ENCODE results near the gene STX16.

Gene STX16

DNA sequence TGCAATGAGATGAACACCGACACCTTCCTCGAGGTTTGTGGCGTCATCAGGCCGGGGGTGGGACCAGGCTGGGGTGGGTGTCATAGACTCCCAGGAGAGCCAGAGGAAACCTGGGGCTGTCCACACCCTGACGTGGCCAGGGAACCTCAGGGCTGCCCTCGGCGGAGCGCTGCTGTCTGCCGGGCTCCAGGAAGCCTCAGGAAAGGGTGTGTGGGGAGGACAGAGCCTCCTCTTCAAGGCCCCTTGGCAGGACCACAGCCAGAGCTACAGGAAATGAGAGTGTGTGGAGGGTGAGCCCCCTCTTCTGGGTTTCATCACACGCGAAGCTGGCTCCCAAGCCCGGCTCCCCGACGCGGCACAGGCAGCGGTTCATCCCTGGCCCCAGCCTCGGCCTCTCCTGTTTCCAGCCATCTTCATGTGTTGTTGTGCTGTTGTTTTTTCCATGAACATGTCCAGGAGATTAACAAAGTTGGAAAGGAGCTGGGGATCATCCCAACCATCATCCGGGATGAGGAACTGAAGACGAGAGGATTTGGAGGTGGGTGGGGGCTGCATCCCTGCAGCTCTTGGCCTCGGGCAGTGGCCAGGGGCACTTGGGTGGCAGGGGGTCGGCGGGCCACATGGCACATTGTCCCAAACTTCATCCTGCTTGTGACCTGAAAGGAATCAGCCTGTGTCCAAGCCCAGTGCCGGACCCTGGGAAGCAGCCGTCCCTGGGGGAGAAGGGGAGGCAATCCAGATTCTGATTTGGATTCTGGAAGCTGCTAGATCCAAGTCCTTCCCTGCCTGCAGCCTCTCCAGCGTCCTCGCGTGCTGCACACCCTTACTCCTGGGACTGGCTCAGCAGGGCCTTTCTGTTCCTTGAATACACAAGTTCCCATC is 47.9 kb downstream of the STX16 start:
- no peak for DNase-seq

DNA sequence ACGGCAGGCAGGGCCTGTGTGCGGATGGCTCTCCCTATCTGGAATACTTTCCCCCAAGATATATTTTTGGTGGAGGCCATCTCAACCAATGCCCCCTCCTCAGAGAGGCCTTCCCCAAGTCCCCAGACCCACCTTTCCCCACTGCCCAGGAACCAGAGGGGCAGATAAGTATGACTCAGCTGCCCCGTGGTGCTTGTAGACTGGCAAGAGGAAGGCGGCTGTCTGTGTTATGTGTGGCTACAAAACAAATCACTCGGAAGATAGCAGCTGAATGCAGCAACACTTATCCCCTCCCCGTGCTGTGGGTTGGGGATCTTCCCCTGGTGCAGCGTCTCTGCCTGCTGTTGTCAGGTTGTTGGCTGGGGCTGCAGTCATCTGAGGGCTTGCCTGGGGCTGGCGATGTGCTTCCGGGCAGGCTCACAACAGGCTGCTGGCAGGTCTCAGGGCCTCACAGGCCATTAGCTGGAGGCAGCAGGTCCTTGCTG is 48.6 kb downstream of the STX16 start:
- DNase-seq, result no peak

DNA sequence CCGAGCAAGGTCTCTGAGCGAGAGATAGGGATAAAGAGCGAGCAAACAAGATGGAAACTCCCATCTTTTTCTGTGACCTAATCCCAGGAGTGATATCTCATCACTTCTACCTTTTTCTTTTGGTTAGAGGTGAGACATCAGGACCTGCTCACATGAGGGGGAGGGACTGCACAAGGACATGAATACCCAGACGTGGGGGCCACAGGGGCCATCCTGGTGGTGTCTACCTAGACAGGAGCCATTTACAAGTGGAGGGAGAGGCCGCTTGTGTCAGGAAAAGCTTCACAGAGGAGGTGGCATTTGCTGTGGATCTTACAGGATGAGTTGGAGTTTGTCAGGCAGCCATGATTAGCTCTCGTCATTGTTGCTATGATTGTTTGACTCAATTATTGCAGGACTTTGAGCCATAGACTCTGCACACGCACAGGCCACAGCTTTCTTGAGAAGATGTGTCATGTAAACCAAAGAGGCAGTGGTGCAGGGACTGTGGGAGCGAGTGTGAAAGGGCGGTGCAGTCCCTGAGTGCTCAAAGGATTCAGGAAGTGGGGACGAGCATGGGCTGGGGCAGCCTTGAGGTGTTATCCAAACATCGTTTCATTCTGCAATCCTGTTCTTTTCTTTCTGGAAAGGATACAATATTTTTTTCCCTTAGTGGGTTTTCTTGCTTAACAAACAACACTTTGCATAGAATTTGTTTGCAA is 49.2 kb downstream of the STX16 start:
- peak in 1 of 5 experiments; percentile 20 for DNase-seq

- DNase-seq, result no peak
These were observed 49.7 kb downstream of the STX16 start for GRCh38 chr20:58700823-58701222.

DNA sequence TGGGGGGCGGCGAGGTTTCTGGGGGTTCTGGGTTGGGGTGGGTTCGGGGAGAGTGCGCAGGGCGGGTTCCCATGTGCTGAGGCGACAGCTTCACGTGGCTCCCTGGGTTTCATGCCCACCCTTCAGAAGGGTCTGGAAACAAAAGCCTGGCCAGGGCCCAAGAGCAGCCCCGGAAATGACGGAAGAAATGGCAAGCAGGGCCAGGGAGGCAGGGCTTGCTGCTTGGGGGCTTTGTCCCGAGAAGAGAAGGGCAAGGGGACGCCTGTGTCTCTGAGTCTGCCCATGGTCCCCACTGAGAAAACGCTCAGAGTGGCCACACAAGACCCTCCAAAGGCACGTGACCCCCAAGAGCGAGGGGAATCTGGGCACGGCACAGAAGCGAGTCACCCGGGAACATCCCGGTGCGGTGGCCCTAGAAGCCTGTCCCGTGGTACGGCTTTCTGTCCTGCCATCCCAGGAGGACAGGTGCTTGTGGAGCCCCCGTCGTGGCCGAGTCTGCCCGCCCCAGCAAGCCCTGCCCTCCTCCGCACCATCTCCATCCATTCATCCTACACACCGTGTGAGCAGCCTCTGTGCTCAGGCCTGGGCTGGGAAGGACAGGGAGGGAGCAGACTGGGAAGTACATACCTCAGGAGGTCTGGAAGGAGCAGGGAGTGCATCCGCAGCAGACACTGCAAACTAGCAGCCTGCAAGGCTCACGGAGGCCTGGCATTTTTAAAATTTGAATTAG is 50.5 kb downstream of the STX16 start:
- DNase-seq, result no peak

DNA sequence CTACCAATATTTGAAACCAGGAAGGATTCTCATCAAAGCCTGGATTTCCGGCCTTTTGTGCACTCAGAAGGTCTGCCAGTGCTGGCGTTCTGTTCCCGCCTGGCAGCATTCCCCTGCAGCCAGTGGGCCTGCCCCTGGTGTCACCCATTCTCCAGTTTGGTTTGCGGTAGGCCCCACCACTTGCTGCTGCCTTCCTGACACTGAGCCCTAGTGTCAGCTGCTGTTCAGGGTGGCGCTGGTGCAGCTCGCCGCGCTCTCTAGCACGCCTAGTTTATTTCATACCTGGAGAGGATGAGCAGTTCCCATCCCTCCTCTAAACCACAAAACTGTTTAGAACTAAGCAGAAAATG is 51.1 kb downstream of the STX16 start:
- no peak for DNase-seq

DNA sequence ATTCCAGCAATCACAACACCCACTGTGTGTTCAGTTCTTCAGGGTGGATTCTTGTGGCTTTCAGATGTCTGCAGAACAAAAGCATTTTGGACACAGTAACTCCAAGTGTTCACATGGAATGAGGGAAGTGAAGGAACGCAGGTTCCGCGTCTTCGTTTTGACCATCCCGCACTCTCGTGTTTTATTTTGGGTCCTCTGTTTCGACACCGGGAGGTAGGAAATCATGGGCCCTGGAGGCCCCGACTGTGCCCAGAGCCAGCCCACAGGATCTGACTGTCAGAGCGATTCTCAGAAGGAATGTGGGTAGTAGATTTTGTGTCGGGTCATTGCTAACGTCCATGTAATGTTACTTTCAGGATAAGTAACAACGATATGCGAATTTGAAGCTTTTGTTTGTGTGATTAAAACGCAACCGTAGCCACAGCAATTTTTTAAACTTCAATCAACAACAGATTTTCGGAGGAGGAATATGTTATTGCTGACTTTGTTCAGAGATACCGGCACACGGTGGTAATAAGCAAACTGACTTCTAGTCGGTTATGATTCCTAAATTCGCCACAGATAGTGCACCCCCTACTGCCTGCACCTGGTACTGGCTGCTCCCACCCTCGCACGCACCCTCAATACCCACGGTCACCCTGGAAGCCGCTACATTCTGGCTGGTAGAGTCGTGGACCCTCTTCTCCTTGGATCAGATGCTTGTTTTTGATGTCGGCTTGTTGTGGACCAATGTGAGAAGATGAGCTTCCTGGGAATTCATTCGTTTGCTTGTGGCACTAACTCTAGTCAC is 52.0 kb downstream of the STX16 start:
- DNase-seq, result no peak

DNA sequence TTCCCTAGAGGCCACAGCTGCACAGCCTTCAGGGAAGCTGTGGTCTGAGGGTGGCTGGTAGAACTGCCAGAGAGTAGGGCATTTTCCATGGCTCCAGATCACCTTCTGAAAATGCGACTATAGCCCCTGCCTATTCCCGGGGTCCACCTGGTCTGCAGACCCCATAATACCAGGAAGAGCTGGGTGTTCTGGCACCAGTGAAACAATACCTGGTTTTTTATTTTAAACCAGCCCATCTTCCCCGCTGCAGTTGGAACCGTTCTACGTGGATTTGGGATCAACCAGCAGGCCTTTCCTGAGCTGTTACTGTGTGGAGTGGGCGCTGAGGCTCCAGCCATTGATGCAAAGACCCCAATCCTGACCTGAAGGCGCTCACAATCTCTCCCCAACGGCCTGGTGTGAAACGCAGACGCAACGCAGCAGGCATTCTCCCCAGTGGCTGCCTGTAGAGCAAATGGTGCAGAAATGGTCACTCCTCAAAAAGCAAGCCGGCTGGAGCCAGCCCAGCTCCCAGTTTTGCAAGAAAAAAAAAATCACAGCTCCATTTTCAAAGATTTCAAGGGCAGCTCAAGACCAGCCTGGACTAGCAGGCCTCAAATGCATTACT is 52.8 kb downstream of the STX16 start:
- DNase-seq, result no peak

DNA sequence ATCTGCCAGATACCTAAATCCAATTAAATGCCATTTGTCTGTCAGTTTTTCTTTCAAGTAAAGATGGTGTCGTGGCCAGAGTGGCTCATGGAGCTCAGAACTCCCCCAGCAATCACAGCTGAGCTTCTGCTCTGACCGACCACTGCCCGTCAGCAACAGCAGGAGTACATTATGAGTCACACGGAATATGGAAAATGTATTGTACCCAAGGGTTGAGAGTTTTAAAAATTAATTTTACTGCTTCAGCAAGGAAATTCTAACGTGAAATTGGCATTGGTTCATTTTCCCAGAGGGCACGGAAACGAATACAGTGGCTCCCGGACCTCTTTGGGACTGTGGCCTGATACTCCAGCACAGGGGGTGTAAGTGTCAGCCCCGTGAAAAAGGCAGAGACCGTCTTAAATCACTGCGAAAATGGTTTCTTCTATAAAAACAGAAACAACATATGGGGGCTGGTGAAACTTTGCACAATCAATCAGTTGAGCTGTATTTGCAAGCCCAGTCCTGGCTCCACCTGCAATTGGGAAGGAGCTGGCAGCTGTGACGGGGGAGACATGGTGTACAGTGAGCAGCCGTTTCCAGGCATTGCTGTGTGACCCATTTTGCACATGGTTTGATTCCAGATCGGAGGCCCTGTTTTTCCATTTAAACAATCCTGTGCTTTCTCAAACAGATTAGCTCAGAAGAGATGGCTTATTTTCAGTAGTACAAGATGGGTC is 54.3 kb downstream of the STX16 start:
- DNase-seq, result no peak

- no peak for DNase-seq
These were observed 55.2 kb downstream of the STX16 start for GRCh38 chr20:58706150-58706892.

DNA sequence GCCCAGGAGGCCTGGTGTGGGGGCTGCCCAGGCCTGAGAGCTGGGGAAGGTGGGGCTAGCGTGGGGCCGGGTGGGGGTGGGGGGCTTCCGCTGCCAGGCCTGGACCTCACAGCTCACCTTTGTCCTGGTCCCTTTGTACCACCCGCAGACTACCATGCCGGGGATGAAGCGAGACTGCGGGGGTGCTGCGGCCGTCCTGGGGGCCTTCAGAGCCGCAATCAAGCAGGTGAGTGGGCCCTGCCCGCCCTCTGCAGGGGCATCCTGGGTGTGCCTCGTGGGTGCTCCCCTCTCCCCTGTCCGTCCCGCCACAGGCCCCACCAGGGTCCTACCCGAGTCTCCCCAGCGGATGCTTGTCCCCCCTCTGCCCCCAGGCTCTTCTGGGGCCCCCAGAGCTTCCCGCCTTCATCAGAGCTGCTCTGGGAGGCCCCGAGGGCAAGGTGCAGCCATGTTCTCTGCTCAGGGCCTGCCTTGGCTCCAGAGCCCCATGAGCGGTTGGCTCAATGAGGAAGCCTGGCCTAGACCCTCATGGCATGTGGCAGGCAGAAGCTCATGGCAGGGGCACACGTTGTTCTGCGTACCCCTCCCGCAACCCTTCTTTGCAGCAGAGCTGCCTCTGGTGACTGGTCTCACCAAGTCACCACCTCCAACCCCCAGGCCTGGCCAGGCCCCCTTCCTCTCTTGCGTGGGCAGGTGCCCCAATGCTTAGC is 56.0 kb downstream of the STX16 start:
- no peak for DNase-seq

DNA sequence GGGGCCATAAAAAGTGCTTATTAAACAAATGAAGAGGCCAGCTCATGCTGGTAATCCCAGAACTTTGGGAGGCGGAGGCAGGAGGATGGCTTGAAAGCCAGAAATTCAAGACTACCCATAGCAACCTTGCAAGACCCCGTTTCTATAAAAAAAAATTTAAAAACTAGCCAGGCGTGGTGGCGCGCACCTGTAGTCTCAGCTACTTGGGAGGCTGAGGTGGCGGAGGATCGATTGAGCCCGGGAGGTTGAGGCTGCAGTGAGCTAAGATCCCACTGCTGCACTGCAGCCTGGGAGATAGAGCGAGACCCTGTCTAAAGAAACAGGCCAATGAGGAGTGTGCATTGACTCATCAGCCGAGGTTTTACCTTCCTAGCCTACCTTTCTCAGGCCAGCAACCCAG is 56.7 kb downstream of the STX16 start:
- no peak for DNase-seq

GRCh38 chr20:58708246-58708931 is 57.3 kb downstream of the STX16 start:
- DNase-seq, result no peak

DNA sequence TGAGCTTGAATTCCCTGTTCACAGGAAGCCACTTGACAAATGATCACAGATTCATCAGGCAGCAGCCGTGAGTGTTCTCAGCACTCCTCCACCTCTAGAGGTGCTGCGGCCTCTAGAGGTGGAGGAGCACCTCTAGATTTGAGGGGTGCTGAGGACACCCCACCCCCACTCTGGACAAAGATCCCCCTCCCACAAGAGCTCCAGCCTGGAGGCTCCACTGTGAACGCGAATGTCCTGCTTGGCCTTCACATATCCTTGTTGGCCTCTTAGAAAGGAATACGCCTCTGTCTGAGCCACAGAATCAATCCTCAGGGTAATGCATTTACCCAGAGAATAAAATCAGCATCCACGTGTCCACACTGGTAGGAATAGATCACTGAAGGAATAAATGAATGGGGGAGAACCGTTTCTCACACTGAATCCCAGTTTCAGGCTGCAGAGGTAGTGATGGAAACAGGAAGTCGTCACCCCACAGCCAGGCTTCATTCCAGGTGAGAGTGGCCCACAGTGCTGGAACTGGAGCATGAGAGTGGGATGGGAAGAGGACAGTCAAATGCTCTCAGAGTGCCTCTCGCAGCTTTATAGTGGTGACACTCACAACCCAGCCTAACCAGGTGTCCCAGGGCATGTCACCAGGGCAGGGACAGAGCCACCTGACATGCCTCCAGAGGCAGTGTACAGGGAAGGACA is 58.1 kb downstream of the STX16 start:
- no peak for DNase-seq

DNA sequence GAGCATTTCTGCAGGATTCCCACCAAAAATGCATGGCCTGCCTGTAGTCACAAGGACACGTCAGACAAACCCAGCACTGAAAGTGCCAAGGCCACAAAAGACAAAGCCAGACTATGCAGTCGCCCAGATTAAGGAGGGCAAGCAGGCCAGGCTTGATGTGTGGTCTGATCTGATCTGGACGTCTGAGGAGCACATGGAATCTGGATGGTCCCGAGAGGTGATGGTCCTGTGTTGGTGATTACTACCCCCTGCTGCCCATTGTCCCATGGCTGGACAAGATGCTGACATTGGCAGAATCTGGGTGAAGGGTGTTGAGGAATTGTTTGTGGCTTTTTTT is 58.6 kb downstream of the STX16 start:
- DNase-seq, result no peak

- no peak for DNase-seq
These were observed 59.6 kb downstream of the STX16 start for GRCh38 chr20:58710481-58711265.

DNA sequence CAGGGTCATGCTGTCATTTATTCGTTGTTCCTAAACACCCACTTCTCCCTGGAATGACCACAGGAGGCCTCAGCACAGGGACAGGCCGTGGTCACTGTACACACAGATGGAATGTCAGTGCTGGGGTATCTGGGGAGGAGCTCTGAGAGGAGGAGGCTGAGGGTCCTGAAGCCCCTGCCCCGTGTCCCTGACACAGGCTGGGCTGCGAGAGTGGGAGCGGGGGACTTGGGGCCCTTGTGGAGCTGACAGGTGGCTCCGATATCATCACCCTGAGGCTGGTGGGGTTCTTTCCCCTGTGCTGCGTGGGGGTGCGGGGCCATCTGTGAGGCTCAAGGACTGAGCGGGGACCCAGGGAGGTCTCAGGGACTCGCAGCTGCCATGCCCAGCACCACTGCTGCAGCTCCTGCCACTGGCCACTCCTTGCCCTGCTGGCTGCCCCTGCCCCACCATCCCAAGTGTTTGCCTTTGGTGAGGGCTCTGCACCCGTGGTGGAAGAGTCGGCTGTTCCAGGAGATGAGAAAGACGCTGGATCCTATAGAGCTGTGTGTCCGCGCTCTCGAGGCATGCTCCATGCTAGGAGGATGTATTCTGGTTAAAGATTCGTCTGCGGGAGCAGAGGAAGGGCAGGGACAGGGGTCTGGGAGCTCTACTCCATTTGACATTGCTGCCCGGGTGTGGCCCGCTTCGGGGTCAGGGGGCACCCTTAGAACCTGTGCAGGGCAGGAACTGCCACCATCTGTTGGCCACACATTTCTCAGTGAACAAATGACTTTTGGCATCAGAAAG is 60.4 kb downstream of the STX16 start:
- no peak for DNase-seq
